DOHH2 (cell line): ENCODE results near the gene CMTM3.
"Not testable (repeated sequence)": the region's sequence is repeated elsewhere in the genome, so short reads cannot be mapped to it uniquely, and the experiment has no call there.

Experiments used
- CTCF ChIP-seq: fragments of 200-600 bp; sonication (generic); IDR thresholded peaks from one replicate; pipeline ENCODE4 v1.5.1; 2014; ENCODE audit warnings: antibody characterized with exemption, mild to moderate bottlenecking, low read depth, low read length; ENCODE audit not compliant: poor library complexity, severe bottlenecking
- EZH2phosphoT487 ChIP-seq: fragments of 200-600 bp; sonication (generic); IDR thresholded peaks from 2 replicates; pipeline ENCODE4 v1.6.1; 2017; ENCODE audit warnings: borderline replicate concordance, mild to moderate bottlenecking, antibody characterized with exemption, low read length, moderate library complexity, mixed read lengths

- TF ChIP-seq CTCF, EZH2phosphoT487: not testable (repeated sequence)
Observed at GRCh38 chr16:66611911-66612310, 7.4 kb downstream of the CMTM3 start.
